ENCODE results near the gene CDH12.

The CDH12 gene

GRCh38 chr5:21773456-21773855, 1079.7 kb downstream of the CDH12 start:
- in situ Hi-C loops (cut with MboI; ENCODE audit: low pct_unique_long_range_greater_than_20kb, low sequenced_read_pairs) = no loop called here
- DNase-seq = no peak

GRCh38 chr5:21765406-21765805, 1087.7 kb downstream of the CDH12 start:
- DNase-seq = peak; percentile 7

DNA sequence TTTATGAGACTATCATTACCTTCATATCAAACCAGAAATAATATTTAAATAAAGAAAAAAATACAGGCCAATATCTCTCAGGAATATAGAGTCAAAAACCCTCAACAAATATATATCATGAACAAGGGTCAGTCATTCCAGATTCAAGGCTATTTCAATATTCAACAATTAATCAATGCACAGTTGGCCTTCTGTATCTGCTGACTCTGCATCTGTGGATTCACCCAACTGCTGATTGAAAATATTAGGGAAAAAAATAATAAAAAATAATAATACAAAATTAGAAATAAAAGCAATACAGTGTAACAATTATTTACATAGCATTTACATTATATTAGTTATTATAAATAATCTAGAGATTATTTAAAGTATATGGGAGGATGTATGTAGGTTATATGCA, 1114.0 kb downstream of the CDH12 start:
- in situ Hi-C loops (cut with MboI; ENCODE audit: low pct_unique_long_range_greater_than_20kb, low sequenced_read_pairs) = no loop called here
- no peak for DNase-seq

More at GRCh38 chr5:21765406-21765805, 1087.7 kb downstream of the CDH12 start:
- in situ Hi-C loops (cut with MboI; ENCODE audit: low pct_unique_long_range_greater_than_20kb, low sequenced_read_pairs) = no loop called here

DNA sequence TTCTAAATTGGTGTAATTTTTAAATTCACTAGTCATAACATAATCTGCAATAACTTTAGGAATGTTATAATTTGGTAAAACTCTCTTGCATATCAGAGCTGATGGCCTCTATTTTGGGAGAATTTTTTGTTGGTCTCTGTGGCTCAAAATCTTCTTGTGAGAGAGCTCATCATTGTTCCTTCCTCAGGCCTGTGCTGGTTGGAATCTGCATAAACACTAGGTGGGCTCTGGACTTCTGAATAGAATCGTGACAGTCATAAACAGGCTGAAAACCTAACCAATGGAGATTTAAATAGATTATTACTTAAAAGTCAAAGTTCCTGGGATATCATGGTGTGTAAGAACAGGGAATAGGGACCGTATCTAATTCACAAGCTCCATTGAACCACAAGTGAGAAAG, 1129.6 kb downstream of the CDH12 start:
- DNase-seq = no peak
- in situ Hi-C loops (cut with MboI; ENCODE audit: low pct_unique_long_range_greater_than_20kb, low sequenced_read_pairs) = no loop called here

GRCh38 chr5:21711866-21712758, 1141.0 kb downstream of the CDH12 start:
- in situ Hi-C loops (cut with MboI; ENCODE audit: low pct_unique_long_range_greater_than_20kb, low sequenced_read_pairs) = no loop called here
- DNase-seq = peak; percentile 29

DNA sequence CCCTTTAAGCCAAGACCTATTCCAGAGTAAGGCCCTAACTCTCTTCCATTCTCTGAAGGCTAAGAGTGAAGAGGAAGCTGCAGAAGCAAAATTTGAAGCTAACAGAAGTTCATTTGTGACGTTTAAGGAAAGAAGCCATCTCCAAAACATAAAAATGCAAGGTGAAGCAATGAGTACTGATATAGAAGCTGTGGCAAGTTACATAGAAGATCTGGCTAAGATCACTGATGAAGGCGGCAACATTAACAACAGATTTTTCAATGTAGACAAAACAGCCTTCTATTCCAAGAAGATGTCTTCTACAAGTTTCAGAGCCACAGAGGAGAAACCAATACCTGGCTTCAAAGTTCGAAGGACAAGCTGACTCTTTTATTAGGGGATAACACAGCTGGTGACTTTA, 1143.4 kb downstream of the CDH12 start:
- peak; percentile 37 for DNase-seq

GRCh38 chr5:21704974-21705668, 1148.0 kb downstream of the CDH12 start:
- in situ Hi-C loops (cut with MboI; ENCODE audit: low pct_unique_long_range_greater_than_20kb, low sequenced_read_pairs) = no loop called here
- no peak for DNase-seq

More for the DNA sequence above, 1143.4 kb downstream of the CDH12 start:
- in situ Hi-C loops (cut with MboI; ENCODE audit: low pct_unique_long_range_greater_than_20kb, low sequenced_read_pairs) = no loop called here

- DNase-seq = no peak
- in situ Hi-C loops (cut with MboI; ENCODE audit: low pct_unique_long_range_greater_than_20kb, low sequenced_read_pairs) = no loop called here
Observed at GRCh38 chr5:21701317-21701716, 1151.8 kb downstream of the CDH12 start.

Data from KBM-7 (cell line).